ENCODE data around the gene LAPTM5. TPM values are rescaled to one million over a fixed set of nuclear protein-coding genes. Genes with fewer than 3 reads are reported as not detected.

Gene LAPTM5
- total RNA-seq, 1 experiment from 2014 or later = 1.5 TPM

GRCh38 chr1:30724655-30725421 lies 32.7 kb downstream of the LAPTM5 start:
- no peaks in the 10 kb centered on the region for H3K9me3 ChIP-seq (ENCODE audit: control insufficient read depth in 1 of 2, insufficient read depth in 1 of 2, low read depth in 1 of 2, low read length in 2 of 2)
- BruUV-seq (replicated peaks) = no TSS peak
- ChIA-PET POLR2A (no interaction called here), RAD21 (ENCODE audit: low non-redundant PET in 1 of 2, low total read pairs in 2 of 2, uncharacterized antibody in 2 of 2, unreplicated experiment in 2 of 2) (no interaction called here), CTCF (interaction anchor here (6.1 kb wide), 1 partner anchor 54 kb away, joined by 49 read pairs; no protein-coding TSS in a partner anchor)
- no peaks in the 10 kb centered on the region for H3K79me2 ChIP-seq (ENCODE audit: insufficient read depth, low read length)
- H3K4me1 ChIP-seq (ENCODE audit: control insufficient read depth in 1 of 2, insufficient read depth in 2 of 2, low read length in 2 of 2) = peaks cover 11 to 12% of the 10 kb centered on the region in 2 experiments
- TF ChIP-seq YY1 (IDR thresholded peaks at IDR 0.05; ENCODE audit: extremely low read depth, insufficient replicate concordance, low read depth, low read length) (no peak), RAD21 (IDR thresholded peaks at IDR 0.05; ENCODE audit: low read depth) (no peak), EZH2phosphoT487 (IDR thresholded peaks at IDR 0.05; ENCODE audit: borderline replicate concordance) (no peak), REST (IDR thresholded peaks at IDR 0.05; ENCODE audit: low read depth) (no peak), SRF (IDR thresholded peaks at IDR 0.05; ENCODE audit: low read depth) (no peak), CEBPB (IDR thresholded peaks at IDR 0.05; ENCODE audit: low read depth) (no peak), POLR2A (IDR thresholded peaks at IDR 0.05; ENCODE audit: borderline replicate concordance, extremely low read depth, insufficient read depth, insufficient read length) (no peak), EZH2 (IDR thresholded peaks at IDR 0.05) (no peak), ATF3 (IDR thresholded peaks at IDR 0.05) (no peak), TCF7L2 (IDR thresholded peaks at IDR 0.05; ENCODE audit: borderline replicate concordance, extremely low read depth, insufficient read depth, insufficient read length) (no peak), POLR2AphosphoS5 (IDR thresholded peaks at IDR 0.05; ENCODE audit: low read depth, low read length) (no peak), ZNF274 (IDR thresholded peaks at IDR 0.05; ENCODE audit: low read depth, low read length) (no peak)
- TF ChIP-seq, protein P1, sequence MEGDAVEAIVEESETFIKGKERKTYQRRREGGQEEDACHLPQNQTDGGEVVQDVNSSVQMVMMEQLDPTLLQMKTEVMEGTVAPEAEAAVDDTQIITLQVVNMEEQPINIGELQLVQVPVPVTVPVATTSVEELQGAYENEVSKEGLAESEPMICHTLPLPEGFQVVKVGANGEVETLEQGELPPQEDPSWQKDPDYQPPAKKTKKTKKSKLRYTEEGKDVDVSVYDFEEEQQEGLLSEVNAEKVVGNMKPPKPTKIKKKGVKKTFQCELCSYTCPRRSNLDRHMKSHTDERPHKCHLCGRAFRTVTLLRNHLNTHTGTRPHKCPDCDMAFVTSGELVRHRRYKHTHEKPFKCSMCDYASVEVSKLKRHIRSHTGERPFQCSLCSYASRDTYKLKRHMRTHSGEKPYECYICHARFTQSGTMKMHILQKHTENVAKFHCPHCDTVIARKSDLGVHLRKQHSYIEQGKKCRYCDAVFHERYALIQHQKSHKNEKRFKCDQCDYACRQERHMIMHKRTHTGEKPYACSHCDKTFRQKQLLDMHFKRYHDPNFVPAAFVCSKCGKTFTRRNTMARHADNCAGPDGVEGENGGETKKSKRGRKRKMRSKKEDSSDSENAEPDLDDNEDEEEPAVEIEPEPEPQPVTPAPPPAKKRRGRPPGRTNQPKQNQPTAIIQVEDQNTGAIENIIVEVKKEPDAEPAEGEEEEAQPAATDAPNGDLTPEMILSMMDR (IDR thresholded peaks at IDR 0.05 in 2 of 3, conservative IDR thresholded peaks at IDR 0.05 in 1 of 3; ENCODE audit: borderline replicate concordance in 1 of 3, insufficient read depth in 1 of 3, low read depth in 2 of 3, low read length in 2 of 3) = no peak
- H3K27ac ChIP-seq (ENCODE audit: low read depth, low read length) = no peak overlapping the region
- H3K4me3 ChIP-seq (replicated peaks in 1 of 2; ENCODE audit: low read depth in 1 of 2, low read length in 2 of 2) = no peak overlapping the region
- intact Hi-C loops (cut with micrococcal nuclease) = no loop called here
- H2AFZ ChIP-seq (ENCODE audit: low read depth, low read length, poor library complexity, severe bottlenecking) = no peak overlapping the region
- no peaks in the 10 kb centered on the region for H4K20me1 ChIP-seq (ENCODE audit: insufficient read depth)
- no peaks in the 10 kb centered on the region for H3K27me3 ChIP-seq (ENCODE audit: insufficient read depth, low read length)
- ATAC-seq (no peak), DNase-seq (ENCODE audit: low read depth, low spot score) (no peak)
- no peak overlapping the region for H3K9ac ChIP-seq (ENCODE audit: low read length)
- no peaks in the 10 kb centered on the region for H3K36me3 ChIP-seq (ENCODE audit: control insufficient read depth in 1 of 2, insufficient read depth in 2 of 2, low read length in 2 of 2)
- H3K9me2 ChIP-seq (ENCODE audit: insufficient read depth) = no peaks in the 10 kb centered on the region
- H3K4me2 ChIP-seq (ENCODE audit: low read length) = no peak overlapping the region

All from HCT116 (cell line).